ENCODE results near the gene TBC1D23. TPM values are rescaled to one million over a fixed set of nuclear protein-coding genes. Genes with fewer than 3 reads are reported as not detected.

Gene TBC1D23
- 56.0 and 66.6 TPM in 2 replicates for total RNA-seq

DNA sequence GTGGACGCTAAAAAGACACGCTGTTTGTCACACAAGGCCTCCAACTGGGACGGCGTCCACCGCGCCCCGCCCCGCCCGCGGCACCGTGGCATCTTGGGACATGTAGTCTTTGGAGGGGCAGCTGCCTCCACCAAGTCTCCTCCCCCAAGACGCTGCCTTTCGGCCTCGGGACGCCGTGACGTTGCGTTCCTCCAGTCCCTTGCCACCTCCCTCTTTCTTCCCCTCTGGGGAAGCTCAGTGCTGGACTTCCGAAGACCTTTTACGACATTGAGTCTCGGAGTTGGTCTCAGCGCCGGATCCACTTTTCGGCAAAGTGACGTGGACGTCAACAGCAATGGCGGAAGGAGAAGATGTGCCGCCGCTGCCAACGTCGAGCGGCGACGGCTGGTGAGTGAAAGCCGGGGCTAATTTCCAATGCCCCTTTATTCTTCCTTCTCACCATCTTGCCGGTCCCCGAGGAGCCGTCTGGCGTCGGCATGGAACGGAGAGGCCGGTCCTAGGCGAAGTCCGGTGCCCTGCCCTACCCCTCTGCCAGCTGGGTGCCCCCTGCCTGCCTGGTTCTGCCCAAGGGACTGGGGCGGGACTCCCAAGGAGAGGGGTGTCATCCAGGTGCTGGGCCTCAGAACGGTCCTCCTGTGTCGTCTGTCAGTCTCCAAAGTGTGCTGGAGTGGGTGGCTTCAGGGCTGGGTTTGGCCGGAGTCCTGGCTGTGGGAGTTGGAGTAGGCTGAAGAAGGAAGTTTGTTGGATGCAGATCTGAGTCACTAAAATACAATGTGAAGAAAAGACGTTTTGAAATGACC, at the start of gene TBC1D23:
Gene TBC1D23, plus strand, starts transcription at position 308 of the 800 bp plus-strand sequence. Its CDS starts 27 bp downstream, at position 335.

GRCh38 chr3:100334488-100335351, 73.9 kb downstream of the TBC1D23 start, which contains the start of gene NIT2:
Gene NIT2 (plus strand): TSS chr3:100334757. CDS start chr3:100334792, 35 bp downstream.

Other genes with a start within 250 kb of the TBC1D23 start
- gene FILIP1L, start 146.5 kb upstream of the TBC1D23 start, total RNA-seq, result 35.6 and 57.3 TPM in 2 replicates
- 10.9 and 22.9 TPM in 2 replicates for gene NIT2, start 73.8 kb downstream of the TBC1D23 start, total RNA-seq
- 47.1 and 70.2 TPM in 2 replicates for gene TOMM70, start 140.1 kb downstream of the TBC1D23 start, total RNA-seq
- gene LNP1, start 140.5 kb downstream of the TBC1D23 start, total RNA-seq, result 3.0 and 4.2 TPM in 2 replicates
- gene TMEM45A, start 231.6 kb downstream of the TBC1D23 start, total RNA-seq, result 28.0 and 33.6 TPM in 2 replicates

All from placental pericyte (primary cell).